CD4-positive, alpha-beta memory T cell (primary cell): ENCODE results near the gene MB. TPM values are rescaled to one million over a fixed set of nuclear protein-coding genes. Genes with fewer than 3 reads are reported as not detected.
"Not testable (repeated sequence)": the region's sequence is repeated elsewhere in the genome, so short reads cannot be mapped to it uniquely, and the experiment has no call there.

Experiments used
- CTCF ChIA-PET: fragments of 350-600 bp; sonication (Branson Sonifier 250); formaldehyde crosslinking; loops from one replicate; lab custom pipeline; 2021; ENCODE audit warnings: inconsistent platforms; ENCODE audit not compliant: partially characterized antibody; lab: Charles Lee
- POLR2A ChIA-PET: fragments of 350-600 bp; sonication (Branson Sonifier 250); formaldehyde crosslinking; loops from one replicate; lab custom pipeline; 2021; ENCODE audit not compliant: partially characterized antibody; lab: Charles Lee
- DNase-seq, 5 donors: peaks; one replicate each; pipeline versions ENCODE4 v3.0.0 to v3.0.0-alpha.2; 2020 to 2022; ENCODE audit warnings: mixed read lengths in 1 of 5
- H3K27ac ChIP-seq: one replicate; pipeline ENCODE4 v1.7.0; 2013; ENCODE audit warnings: low read depth, low read length
- H3K27me3 ChIP-seq: 2 replicates; pipeline ENCODE4 v1.7.0; 2013; ENCODE audit warnings: mild to moderate bottlenecking, low read length, moderate library complexity; ENCODE audit not compliant: insufficient read depth
- H3K36me3 ChIP-seq: 2 replicates; pipeline ENCODE4 v1.7.0; 2013; ENCODE audit warnings: mild to moderate bottlenecking, low read length, moderate library complexity; ENCODE audit not compliant: insufficient read depth
- H3K4me1 ChIP-seq: 2 replicates; pipeline ENCODE4 v1.7.0; 2013; ENCODE audit warnings: mild to moderate bottlenecking, low read length, moderate library complexity; ENCODE audit not compliant: insufficient read depth
- H3K4me3 ChIP-seq, 2 donors: one replicate each; pipeline ENCODE4 v1.7.0; 2013; ENCODE audit warnings: low read length in 2 of 2, mild to moderate bottlenecking in 1 of 2
- H3K9me3 ChIP-seq, 2 donors: one replicate each; pipeline ENCODE4 v1.7.0; 2013; ENCODE audit warnings: low read length in 2 of 2, control low read depth in 1 of 2; ENCODE audit not compliant: control insufficient read depth in 1 of 2
- H3K27ac Mint-ChIP-seq, 7 donors: one replicate each; pipeline ENCODE4 v1.8.0; 2020 to 2021; ENCODE audit warnings: mixed read lengths in 7 of 7, mild to moderate bottlenecking in 6 of 7, inconsistent platforms in 3 of 7, moderate library complexity in 3 of 7
- H3K27me3 Mint-ChIP-seq, 2 donors: one replicate each; pipeline ENCODE4 v1.8.0; 2020 to 2021; ENCODE audit warnings: mixed read lengths in 2 of 2
- H3K36me3 Mint-ChIP-seq, 2 donors: one replicate each; pipeline ENCODE4 v1.8.0; 2020 to 2021; ENCODE audit warnings: mixed read lengths in 2 of 2, inconsistent platforms in 1 of 2, mild to moderate bottlenecking in 1 of 2
- H3K4me1 Mint-ChIP-seq, 4 donors: one replicate each; pipeline ENCODE4 v1.8.0; 2020 to 2021; ENCODE audit warnings: mixed read lengths in 4 of 4, mild to moderate bottlenecking in 1 of 4
- H3K4me3 Mint-ChIP-seq, 8 donors: one replicate each; pipeline ENCODE4 v1.8.0; 2020 to 2021; ENCODE audit warnings: mixed read lengths in 8 of 8, mild to moderate bottlenecking in 7 of 8, moderate library complexity in 6 of 8, inconsistent platforms in 3 of 8
- H3K9me3 Mint-ChIP-seq, 8 donors: one replicate each; pipeline ENCODE4 v1.8.0; 2020 to 2021; ENCODE audit warnings: mixed read lengths in 8 of 8, mild to moderate bottlenecking in 5 of 8, inconsistent platforms in 3 of 8, moderate library complexity in 1 of 8
- intact Hi-C: fragments of 100-400 bp; cut with micrococcal nuclease; formaldehyde crosslinking; loops from one replicate; pipeline ENCODE4 v1.15.1; 2023
- polyA plus RNA-seq, 2 donors: library from polyadenylated mRNA; unstranded; fragments of 300-500 nt; fragmentation: Illumina TruSeq; gene quantifications; one replicate each; pipeline ENCODE4 v1.2.3, GENCODE V29; 2021
- total RNA-seq, 2 experiments: library from RNA; stranded (reverse); gene quantifications; one replicate each; pipeline ENCODE4 v1.2.3, GENCODE V29; 2021

Gene MB
- total RNA-seq (not detected), polyA plus RNA-seq (not detected)

DNA sequence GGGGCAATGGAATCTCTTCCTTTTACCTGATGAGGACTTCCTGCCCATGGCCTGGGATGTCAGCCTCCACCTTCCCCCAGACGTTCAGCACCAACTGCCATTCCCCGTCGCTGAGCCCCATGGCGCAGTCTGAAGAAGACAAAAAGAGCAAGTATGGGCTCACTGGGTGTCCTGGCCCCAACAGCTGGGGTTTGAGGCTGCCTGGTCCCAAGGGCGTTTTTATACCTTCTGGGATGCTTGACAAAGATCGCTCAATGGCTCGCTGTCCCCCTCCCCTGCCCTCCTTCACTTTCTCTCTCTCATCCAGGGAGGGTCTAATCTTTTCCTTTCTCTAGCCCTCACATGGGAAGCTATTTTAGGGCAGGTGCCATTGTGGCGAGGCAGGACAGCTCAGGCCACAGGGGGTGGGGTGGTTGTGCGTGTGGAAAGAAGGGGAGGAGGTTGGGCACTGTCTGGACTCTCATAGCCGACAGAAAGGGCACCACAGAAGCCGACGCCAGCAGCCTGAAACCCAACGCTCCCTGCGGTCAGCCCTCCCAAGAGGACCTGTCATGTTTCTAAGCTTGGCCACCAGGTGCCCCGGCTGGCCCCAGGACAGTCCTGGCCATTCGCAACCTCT is at the start of gene MB:
MB (minus strand) TSS at position 193 of the 619 bp plus-strand sequence; CDS start at position 121, 72 bp downstream.
- CTCF ChIA-PET = no interaction called here
- Mint-ChIP-seq H3K27ac (no peak within 1 kb of the TSS), H3K9me3 (no peaks in the 10 kb centered on the region), H3K4me1 (peaks cover 0 to 16% (median 5%) of the 10 kb centered on the region in 4 donors), H3K4me3 (peak within 1 kb of the TSS in 1 of 8 donors; percentile 15), H3K36me3 (no peaks in the 10 kb centered on the region), H3K27me3 (no peaks in the 10 kb centered on the region)
- Histone ChIP-seq H3K27ac (no peak within 1 kb of the TSS), H3K4me1 (peaks cover 9% of the 10 kb centered on the region), H3K9me3 (no peaks in the 10 kb centered on the region), H3K27me3 (no peaks in the 10 kb centered on the region), H3K4me3 (no peak within 1 kb of the TSS), H3K36me3 (no peaks in the 10 kb centered on the region)
- no peak for DNase-seq
- intact Hi-C loops = no loop called here
- POLR2A ChIA-PET = no interaction called here

DNA sequence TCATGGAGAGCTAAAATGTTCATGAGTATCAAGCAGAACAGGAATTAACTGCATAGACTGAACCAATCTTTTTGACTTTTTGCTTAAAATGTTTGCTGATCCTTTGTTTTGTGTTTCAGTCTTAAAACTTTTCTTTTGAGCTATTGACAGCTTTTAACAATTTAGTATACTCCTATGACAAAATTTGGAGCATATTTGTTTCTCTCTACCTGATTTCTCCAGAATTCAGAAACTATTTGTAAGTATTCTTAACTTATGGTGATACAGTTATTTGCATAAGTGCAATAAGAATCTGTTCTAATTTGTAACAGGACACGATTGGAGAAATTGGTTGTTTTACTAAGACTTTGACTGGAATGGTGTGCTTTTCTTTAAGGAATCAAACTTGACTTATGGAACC is 49.6 kb upstream of the MB start:
- Mint-ChIP-seq H3K36me3 (peaks cover 42 to 47% of the 10 kb centered on the region in 2 donors), H3K9me3 (peaks cover 0 to 15% (median 5%) of the 10 kb centered on the region in 8 donors), H3K27ac (peak overlapping the region in 1 of 7 donors; percentile 27), H3K4me1 (peaks cover 14 to 25% (median 21%) of the 10 kb centered on the region in 4 donors)
- H3K36me3 ChIP-seq, H3K27me3 Mint-ChIP-seq, H3K4me3 Mint-ChIP-seq, H3K4me3 ChIP-seq, POLR2A ChIA-PET, intact Hi-C loops, H3K27ac ChIP-seq, H3K27me3 ChIP-seq, H3K9me3 ChIP-seq, DNase-seq, CTCF ChIA-PET: not testable (repeated sequence)
- H3K4me1 ChIP-seq = peaks cover 25% of the 10 kb centered on the region

DNA sequence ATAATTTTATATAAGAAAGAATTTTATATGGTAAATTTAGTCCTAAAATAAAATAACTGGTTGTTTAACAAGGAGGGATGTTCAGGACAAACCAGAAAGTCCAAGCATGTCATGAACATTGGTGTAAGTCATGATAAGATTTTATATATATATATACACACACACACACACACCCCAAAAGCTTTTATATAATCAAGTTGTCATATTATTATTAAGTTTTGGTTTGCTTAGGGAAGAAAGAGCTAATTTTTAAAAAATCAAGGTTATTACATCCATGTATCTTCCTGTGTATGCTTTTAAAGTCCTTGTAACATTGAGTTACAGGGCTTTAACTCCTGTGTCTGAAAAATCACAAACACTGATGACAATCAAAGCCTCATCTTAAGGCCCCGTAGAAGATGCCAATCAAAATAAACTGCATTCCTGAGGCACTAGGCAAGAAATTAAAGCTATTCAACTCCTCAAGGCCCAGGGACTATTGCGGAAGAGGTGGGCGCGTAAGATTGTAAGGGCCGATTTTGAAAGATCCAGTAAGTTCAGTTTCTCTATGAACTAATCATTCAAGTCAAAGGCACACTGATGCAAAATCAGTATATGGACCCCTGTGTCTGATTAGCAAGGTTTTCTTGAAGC is 47.9 kb upstream of the MB start:
- Histone ChIP-seq H3K4me1 (peaks cover 41% of the 10 kb centered on the region), H3K4me3 (no peak overlapping the region), H3K27me3 (no peaks in the 10 kb centered on the region), H3K27ac (no peak overlapping the region), H3K36me3 (peaks cover 5% of the 10 kb centered on the region), H3K9me3 (no peaks in the 10 kb centered on the region)
- Mint-ChIP-seq H3K4me1 (peaks cover 28 to 42% (median 36%) of the 10 kb centered on the region in 4 donors), H3K27me3 (no peaks in the 10 kb centered on the region), H3K4me3 (no peak overlapping the region), H3K9me3 (peaks cover 0 to 15% (median 4%) of the 10 kb centered on the region in 8 donors), H3K36me3 (peaks cover 50 to 56% of the 10 kb centered on the region in 2 donors), H3K27ac (peak overlapping the region in 2 of 7 donors; percentile 66 to 79)
- intact Hi-C loops = no loop called here
- DNase-seq = no peak
- POLR2A ChIA-PET = interaction anchor here (10.5 kb wide), 1 partner anchor 17 kb away, joined by 214 read pairs; the partner anchor contains the start of gene APOL6
- CTCF ChIA-PET = interaction anchor here (1.7 to 2.8 kb wide), 2 partner anchors 12 to 39 kb away, joined by 4 to 12 read pairs; no protein-coding TSS in a partner anchor

DNA sequence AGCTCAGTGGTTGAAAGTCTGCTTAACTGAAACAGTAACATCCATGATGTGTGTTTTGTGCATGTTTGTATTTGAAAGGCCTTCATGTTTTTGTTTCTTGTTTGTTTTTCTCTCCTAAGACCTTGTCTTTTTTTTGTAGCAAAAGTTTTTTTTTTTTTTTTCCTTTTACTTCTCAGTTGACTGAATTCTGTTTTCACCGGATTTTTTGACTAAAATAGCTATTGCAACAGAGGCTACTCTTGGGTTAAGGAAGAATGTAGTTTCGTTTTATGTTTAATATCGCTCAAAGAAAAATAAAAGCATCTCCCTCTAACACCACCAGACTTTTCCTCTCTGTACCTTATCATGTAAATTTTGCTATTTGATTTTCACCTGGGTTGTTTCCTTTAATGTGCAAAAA is 46.2 kb upstream of the MB start:
- intact Hi-C loops = no loop called here

DNA sequence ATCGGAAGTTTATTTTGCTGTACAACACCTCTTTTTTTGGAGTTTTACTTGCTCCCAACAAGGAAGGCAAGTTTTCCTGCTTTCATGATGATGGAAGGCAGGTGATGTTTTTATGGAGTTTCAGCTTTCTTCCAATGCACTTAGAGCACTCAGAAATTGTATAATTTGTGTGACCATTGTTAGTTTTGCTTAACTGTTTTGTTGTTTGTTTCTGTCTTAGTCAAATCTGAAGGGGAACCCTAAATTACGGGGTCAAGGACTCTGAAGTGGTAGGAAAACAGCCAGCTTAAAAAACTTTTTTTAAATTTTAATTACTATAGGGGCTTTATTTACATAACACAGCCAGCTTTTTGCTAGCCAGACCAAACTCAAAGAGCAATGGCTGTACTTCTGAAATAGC is 45.8 kb upstream of the MB start:
- H3K4me1 ChIP-seq = peaks cover 62% of the 10 kb centered on the region
- H3K36me3 Mint-ChIP-seq = peaks cover 56 to 71% of the 10 kb centered on the region in 2 donors
- H3K4me3 Mint-ChIP-seq = peak overlapping the region in 6 of 8 donors; percentile 41 to 85 (median 74)
- no peaks in the 10 kb centered on the region for H3K27me3 ChIP-seq
- H3K36me3 ChIP-seq = peaks cover 23% of the 10 kb centered on the region
- ChIA-PET POLR2A (interaction anchor here (10.5 kb wide), 1 partner anchor 15 kb away, joined by 214 read pairs; the partner anchor contains the start of gene APOL6), CTCF (interaction anchor here (0.7 to 2.8 kb wide), 4 partner anchors 14 to 36 kb away, joined by 3 to 12 read pairs (median 8); partner anchors contain the start of gene APOL6)
- intact Hi-C loops = no loop called here
- peak overlapping the region; percentile 92 to 99 (median 96) for H3K27ac Mint-ChIP-seq
- no peaks in the 10 kb centered on the region for H3K9me3 ChIP-seq
- no peaks in the 10 kb centered on the region for H3K27me3 Mint-ChIP-seq
- H3K4me1 Mint-ChIP-seq = peaks cover 43 to 63% (median 55%) of the 10 kb centered on the region in 4 donors
- H3K9me3 Mint-ChIP-seq = peaks cover 0 to 15% (median 4%) of the 10 kb centered on the region in 8 donors
- peak overlapping the region; percentile 26 for H3K27ac ChIP-seq
- DNase-seq = no peak
- no peak overlapping the region for H3K4me3 ChIP-seq

More for the DNA sequence above, 46.2 kb upstream of the MB start:
- ChIA-PET CTCF (interaction anchor here (0.7 to 2.8 kb wide), 5 partner anchors 14 to 237 kb away, joined by 3 to 12 read pairs (median 8); partner anchors contain the start of gene APOL6), POLR2A (interaction anchor here (10.5 kb wide), 1 partner anchor 15 kb away, joined by 214 read pairs; the partner anchor contains the start of gene APOL6)
- Histone ChIP-seq H3K9me3 (no peaks in the 10 kb centered on the region), H3K27ac (peak overlapping the region; percentile 26), H3K36me3 (peaks cover 18% of the 10 kb centered on the region), H3K4me3 (no peak overlapping the region), H3K27me3 (no peaks in the 10 kb centered on the region), H3K4me1 (peaks cover 58% of the 10 kb centered on the region)
- Mint-ChIP-seq H3K36me3 (peaks cover 56 to 71% of the 10 kb centered on the region in 2 donors), H3K27ac (peak overlapping the region; percentile 78 to 98 (median 90)), H3K4me3 (peak overlapping the region; percentile 49 to 85 (median 72)), H3K27me3 (no peaks in the 10 kb centered on the region), H3K4me1 (peaks cover 39 to 59% (median 51%) of the 10 kb centered on the region in 4 donors), H3K9me3 (peaks cover 0 to 15% (median 4%) of the 10 kb centered on the region in 8 donors)
- DNase-seq = no peak

DNA sequence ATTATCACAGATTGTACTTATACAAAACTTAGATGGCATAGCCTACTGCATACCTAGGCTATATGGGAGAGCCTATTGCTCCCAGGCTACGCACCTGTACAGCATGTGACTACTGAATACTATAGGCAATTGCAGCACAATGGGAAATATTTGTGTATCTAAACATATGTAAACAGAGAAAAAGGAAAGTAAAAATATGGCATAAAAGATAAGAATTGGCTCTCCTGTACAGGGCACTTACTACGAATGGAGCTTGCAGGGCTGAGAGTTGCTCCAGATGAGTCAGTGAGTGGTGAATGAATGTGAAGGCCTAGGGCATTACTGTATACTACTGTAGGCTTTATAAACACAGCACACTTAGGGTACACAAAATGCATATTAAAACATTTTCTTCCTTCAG is 44.3 kb upstream of the MB start:
- peaks cover 72% of the 10 kb centered on the region for H3K4me1 ChIP-seq
- intact Hi-C loops = no loop called here
- peaks cover 45 to 78% (median 65%) of the 10 kb centered on the region in 4 donors for H3K4me1 Mint-ChIP-seq
- H3K4me3 Mint-ChIP-seq = peak overlapping the region; percentile 48 to 87 (median 79)
- peaks cover 54 to 72% of the 10 kb centered on the region in 2 donors for H3K36me3 Mint-ChIP-seq
- DNase-seq = peak in 1 of 5 donors; percentile 64
- H3K4me3 ChIP-seq = peak overlapping the region in 1 of 2 donors; percentile 3
- H3K27ac ChIP-seq = peak overlapping the region; percentile 90
- H3K27me3 ChIP-seq = no peaks in the 10 kb centered on the region
- no peaks in the 10 kb centered on the region for H3K27me3 Mint-ChIP-seq
- ChIA-PET POLR2A (interaction anchor here (0.7 to 10.5 kb wide), 9 partner anchors 9 to 362 kb away, joined by 3 to 214 read pairs (median 4); partner anchors contain the start of genes APOL6, MCM5 and TOM1), CTCF (interaction anchor here (1.1 kb wide), 2 partner anchors 13 to 14 kb away, joined by 4 to 6 read pairs; partner anchors contain the start of gene APOL6)
- peaks cover 0 to 6% (median 3%) of the 10 kb centered on the region in 8 donors for H3K9me3 Mint-ChIP-seq
- peaks cover 35% of the 10 kb centered on the region for H3K36me3 ChIP-seq
- no peaks in the 10 kb centered on the region for H3K9me3 ChIP-seq
- H3K27ac Mint-ChIP-seq = peak overlapping the region; percentile 92 to 99 (median 96)
